HT1080 (cell line): ENCODE data around the gene FAM187B. TPM values are rescaled to one million over a fixed set of nuclear protein-coding genes. Genes with fewer than 3 reads are reported as not detected.
"Not testable (repeated sequence)": the region's sequence is repeated elsewhere in the genome, so short reads cannot be mapped to it uniquely, and the experiment has no call there.

Source experiments
- DNase-seq: peaks from one replicate; pipeline ENCODE4 v3.0.0-alpha.2; 2015; ENCODE audit warnings: low read depth
- total RNA-seq: library from RNA; depleted of rRNA; stranded (reverse); fragments of >200 nt; shearing (Covaris generic); gene quantifications from 2 replicates; pipeline ENCODE4 v1.2.3, GENCODE V29; 2014

The FAM187B gene
- total RNA-seq, 1 experiment from 2014 or later, result not detected

DNA sequence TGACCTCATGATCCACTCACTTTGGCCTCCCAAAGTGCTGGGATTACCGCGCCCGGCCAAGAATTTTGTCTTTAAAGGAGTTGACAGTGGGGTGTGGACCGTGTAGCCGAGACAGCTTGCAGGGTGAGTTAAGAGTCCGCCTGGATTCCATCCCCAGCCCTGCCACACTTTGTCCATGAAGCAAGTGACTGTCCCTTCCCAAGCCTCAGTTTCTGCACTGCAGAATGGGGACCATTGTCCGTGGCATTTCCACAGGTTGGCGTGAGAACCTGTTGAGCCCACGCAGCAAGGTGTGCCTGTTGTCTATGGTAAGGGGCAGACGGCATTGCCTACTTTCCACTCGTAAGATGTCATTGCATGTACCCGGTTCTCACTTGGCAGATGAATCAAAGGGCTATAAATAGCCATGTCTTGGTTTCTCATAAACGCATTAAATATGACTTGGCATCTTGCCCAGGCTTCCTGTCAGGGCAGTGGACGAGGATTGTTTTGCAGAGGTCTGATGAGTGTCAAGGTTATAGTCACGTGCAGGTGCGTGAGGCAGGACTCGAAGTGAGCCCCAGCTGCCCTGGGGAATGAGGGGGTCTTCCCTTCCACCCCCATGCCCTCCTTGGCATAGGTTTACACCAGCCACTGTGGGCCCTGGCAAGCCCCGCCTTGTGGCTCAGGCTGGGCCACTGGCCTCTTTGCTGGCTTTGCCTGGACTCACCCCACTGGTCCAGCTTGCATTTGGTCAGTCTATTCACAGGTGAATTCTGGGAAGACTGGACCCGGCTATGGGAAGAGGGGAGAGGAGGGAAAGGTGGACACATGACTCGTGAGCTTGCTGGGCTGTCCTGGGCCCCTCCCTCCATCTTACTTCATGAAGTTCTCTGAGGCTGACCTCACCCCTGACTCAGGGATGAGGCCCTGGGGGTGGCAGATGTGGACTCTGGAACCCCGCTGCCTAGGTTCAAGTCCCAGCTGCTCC lies 14.6 kb downstream of the FAM187B start:
- DNase-seq, result peak; percentile 84

DNA sequence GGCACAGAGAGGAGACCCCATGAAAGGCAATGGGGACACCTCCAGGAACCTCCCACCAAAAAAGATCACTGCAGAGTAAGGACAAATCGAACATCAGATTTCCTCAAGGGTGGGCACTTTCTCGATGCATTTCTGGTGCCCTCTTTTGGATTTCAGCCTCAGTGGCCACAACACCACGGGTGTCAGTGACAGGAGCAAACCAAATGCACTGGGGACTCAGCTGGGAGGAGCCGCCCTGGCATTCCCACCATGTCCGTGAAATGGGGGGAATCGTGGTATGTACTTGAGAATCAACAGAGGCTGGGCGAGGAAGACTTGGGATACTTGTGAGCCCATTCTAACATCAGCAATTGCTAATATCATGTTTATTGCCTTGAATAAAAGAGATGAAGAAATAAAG lies 16.3 kb downstream of the FAM187B start:
- DNase-seq, result no peak

DNA sequence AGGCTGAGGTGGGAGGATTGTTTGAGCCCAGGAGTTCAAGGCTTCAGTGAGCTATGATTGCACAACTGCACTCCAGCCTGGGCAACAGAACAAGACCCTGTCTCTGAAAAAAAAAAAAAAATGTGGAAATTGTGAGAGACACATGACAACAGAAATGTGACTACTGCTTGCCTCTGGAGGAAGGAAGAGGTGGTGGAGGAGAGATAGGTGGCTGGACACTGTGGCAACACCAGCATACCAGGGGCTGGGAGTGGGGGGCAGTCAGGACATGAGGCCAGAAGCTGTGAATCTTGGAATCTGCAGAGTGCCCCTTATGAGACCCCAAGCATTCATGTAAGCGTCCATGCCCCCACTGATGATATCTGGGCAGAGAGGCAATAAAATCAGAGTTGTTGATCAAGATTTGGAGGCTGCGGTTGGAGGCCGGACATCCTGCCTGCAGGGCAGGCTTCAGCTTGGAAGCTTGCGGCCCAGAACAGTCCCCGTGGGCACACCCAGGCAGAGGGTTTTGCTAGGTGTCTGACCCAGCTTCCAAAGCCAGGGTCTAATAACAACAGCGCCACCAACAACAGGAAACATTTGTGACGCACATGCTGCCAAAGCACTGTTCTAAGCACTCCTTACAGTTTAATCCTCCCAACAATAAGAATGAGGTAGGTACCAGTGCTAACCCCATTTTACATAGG lies 16.9 kb downstream of the FAM187B start:
- DNase-seq, result no peak

- no peak for DNase-seq
These were observed 18.9 kb downstream of the FAM187B start for GRCh38 chr19:35209646-35210045.

GRCh38 chr19:35208121-35208520 lies 20.4 kb downstream of the FAM187B start:
- DNase-seq, result no peak

- DNase-seq, result no peak
These were observed 21.1 kb downstream of the FAM187B start for GRCh38 chr19:35207391-35207871.

DNA sequence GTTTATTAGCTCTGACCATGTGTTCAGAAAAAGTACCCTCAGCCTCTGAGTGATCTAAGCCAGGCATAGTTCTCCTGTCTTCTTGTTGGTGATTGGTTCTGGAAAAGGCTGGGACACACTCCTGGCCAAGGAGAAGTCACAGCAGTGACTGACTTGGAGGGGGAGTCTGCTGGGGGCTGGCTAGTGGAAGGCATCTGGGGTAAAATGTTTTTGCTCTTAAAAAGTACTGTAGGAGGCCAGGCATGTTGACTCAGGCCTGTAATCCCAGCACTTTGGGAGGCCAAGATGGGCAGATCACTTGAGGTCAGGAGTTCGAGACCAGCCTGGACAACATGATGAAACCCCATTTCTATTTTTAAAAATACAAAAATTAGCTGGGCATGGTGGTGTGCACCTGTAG lies 21.7 kb downstream of the FAM187B start:
- no peak for DNase-seq

- no peak for DNase-seq
These were observed 22.2 kb downstream of the FAM187B start for GRCh38 chr19:35206379-35206778.

- no peak for DNase-seq
These were observed 22.7 kb downstream of the FAM187B start for GRCh38 chr19:35205733-35206323.

DNA sequence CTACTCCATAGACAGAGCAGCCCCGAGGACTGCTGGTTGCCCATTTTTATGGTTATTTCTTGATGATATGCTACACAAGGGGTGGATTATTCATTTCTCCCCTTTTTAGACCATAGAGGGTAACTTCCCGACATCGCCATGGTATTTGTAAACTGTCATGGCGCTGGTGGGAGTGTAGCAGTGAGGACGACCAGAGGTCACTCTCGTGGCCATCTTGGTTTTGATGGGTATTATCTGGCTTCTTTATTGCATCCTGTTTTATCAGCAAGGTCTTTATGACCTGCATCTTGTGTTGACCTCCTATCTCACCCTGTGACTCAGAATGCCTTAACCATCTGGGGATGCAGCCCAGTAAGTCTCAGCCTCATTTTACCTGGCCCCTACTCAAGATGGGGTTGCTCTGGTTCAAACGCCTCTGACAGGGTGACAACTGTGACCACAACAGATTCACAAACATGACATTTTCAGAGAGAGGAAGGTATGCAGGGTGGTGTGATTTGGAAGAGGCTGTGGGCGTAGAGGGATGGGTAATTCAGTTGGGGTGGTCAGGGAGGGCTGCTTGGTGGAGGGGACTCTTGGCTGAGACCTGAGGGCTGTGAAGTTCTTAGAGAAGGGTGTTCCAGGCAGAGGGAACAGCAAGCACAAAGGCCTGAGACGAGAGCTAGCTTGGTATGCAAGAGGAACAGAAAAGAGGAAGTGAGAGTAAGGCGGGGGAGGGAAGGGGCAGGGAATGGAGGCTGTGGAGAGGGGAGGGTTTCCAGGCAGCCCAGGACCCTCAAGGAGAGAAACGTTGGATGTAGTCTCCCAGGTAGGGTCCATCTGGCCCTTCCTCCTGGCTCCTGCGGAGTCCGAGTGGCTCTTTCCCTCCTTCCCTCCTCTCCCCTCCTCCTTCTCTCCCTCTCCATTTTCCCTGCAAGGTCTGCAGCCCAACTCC lies 23.5 kb downstream of the FAM187B start:
- no peak for DNase-seq

DNA sequence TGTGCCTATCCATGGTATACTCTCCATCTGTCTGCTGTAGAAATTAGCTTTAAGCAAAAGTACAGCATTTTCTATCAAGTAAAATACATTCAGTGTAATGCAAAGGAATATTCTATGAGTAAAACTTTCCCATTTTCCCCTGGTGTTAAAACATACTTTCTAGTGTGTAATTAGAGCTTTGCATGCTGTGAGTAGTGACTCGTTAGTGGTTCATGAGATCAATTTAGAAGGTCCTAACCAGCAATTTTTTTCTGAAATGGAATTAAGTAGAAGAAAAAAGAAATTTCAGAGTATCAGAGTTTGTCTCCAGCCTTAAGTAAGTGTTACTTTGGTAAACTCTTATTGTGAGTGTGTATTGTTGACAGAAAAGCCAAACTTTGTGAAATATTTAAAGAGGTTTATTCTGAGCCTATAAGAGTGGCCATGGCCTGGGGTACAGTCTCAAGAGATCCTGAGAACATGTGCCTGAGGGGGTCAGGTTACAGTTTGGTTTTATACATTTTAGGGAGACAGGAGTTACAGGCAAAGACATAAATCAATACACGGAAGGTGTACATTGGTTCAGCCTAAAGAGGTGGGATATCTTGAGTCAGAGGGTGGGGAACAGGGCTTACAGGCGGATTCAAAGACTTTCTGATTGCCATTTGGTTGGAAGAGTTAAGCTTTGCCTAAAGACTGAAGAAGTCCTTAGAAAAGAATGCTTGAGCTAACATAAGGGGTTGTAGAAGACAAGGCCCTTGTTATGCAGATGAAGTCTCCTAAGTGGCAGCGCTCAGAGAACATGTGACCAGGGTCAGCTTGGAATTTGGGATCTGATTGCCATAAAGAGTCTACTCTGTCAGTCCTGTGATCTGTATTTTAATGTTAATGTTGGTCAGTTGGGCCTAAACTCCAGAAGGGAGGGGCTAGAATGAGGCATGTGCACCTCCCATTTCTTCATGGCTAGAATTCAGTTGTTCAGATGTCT lies 25.5 kb downstream of the FAM187B start:
- DNase-seq, result no peak

DNA sequence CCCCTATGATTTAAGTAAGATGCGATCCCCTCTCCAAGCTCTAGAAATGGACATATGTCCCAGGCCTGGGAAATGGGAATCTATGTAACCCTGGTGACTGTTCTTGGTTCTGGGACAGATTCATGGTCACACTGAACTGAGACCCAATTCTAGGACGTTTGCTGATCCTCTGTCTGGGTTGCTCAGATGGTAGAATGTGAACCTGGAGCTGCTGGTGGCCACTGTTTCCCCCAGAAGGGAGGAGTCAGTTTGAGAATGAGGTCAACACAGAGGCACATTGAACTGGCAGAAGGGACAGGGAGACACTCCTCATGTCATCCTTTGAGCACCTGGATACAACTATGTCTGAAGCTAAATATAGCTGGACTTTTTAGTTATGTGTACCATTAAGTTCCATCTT lies 29.1 kb downstream of the FAM187B start:
- DNase-seq, result no peak

DNA sequence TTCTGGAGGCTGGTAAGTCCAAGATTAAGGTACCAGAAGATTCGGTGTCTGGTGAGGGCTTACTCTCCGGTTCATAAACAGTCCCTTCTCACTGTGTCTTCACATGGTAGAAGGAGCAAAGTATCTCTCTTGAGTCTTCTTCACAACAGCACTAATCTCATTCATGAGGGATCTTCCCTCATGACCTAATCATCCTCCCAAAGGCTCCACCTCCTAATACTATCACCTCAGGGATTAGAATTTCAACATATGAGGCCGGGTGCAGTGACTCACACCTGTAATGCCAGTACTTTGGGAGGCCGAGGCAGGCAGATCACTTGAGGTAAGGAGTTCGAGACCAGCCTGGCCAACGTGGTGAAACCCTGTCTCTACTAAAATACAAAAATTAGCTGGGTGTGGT lies 31.7 kb downstream of the FAM187B start:
- not testable (repeated sequence) for DNase-seq

DNA sequence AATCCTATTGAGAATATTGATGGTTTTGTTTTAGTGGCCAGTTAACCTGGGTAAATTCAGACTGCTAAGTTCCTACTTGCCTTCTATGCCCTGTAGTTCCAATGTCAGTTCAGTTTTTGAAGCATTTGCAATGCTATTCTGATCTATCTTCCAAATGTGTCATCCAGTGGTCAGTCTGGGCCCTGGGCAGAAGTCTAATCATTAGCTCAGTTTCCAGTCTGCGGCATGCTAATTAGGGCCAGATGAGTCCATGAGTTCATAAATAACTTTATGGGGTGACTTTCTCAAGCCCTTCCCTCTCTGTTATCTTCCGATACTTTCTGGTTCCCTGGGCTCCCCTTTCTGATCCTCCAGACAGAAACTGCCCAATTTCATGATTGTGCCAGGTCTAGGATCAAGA lies 32.7 kb downstream of the FAM187B start:
- no peak for DNase-seq

DNA sequence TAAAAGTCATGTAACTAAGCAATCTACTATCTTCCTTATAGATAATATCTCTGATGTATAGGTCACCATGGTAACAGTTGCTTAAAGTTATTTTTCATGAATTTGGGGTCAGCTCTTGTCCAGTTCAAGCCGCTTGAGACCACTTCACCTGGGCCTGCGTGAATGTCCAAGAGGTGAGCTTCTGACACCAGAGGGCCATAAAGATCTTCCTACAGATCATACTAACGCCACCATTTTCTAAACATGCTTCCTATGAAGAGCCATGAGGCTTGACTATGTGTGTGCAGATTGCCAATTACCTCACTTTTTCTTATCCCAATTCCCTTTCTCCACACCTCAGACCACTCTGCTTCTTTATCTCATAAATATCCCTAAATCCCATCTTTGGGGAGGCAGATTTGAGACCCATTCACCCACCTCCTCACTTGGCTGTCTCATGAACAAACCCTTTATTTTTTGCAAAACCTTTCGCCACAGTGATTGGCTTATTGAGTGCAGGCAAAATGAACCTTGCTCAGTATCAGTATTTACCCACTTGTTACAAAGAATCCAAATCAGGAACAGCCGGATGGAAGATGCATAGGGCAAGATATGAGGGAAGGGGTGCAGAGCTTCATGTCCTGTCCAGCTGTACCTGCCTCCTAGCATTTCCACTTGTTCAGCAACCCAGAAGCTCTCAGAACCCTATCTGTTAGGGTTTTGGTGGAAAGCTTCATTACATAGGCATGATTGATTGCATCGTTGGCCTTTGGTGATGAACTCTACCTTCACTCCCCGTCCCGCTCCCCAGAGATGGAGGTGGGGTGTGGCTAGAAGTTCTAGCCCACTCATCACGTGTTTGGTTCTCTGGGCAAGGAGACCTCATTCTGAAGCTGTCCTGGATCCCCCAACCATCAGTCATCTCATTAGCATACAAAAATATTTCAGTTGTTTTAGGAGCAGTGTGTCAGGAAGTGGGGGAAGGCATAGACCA lies 34.2 kb downstream of the FAM187B start:
- peak; percentile 15 for DNase-seq

GRCh38 chr19:35184884-35185283 lies 43.7 kb downstream of the FAM187B start:
- no peak for DNase-seq

DNA sequence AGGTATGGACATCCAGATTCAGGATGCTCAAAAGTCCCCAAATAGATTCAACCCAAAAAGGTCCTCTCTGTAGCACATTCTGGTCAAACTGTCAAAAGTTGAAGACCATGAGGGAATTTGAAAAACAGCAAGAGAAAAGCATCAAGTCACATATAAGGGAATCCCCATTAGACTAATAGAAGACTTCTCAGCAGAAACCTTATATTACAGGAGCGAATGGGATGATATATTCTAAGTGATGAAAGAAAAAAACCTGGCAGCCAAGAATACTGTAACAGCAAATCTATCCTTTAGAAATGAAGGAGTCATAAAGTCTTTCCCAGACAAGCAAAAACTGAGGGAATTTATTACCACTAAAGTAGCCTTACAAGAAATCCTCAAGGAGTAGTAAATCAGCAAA lies 44.3 kb downstream of the FAM187B start:
- DNase-seq, result no peak

DNA sequence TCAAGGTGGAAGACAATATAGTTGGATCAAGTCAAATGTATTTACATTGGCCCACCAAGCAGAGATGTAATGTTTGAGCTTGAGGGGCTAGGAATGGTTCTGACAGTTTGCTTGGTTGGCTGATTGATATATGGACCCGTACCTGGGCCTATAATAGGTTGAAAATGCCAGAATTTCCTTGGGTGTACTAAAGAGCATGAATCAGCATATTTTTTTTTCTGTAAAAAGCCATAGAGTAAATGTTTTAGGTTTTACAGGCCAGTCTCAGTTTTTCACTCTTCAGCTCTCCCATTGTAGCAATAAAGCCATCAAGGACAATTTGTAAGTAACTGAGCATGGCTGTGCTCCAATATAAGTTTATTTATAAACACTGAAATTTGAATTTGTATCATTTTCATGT lies 47.2 kb downstream of the FAM187B start:
- DNase-seq, result no peak

DNA sequence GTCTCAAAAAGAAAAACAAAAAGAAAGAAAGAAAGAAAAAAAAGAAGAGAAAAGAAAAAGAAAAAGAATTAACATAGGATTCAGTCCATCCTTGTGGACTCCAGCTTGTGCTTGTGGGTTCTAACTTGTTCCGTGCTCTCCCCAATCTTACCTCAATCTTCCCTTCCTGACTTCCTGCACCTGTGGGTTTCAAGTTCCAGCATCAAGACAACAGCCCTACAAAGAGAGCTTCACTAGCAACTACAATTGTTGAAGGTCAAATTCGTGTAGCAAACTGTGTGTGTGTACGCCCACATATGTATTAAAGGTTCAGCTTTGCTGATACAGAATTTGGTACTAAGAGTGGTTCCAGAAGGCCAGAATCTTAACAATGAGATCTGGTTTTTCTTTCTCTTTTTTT lies 48.7 kb downstream of the FAM187B start:
- DNase-seq, result no peak
